Sciatic nerve (tissue), 2 donors: Measurements from ENCODE around the gene GTF2H1. TPM values are rescaled to one million over a fixed set of nuclear protein-coding genes. Genes with fewer than 3 reads are reported as not detected.
"Not testable (repeated sequence)": the region's sequence is repeated elsewhere in the genome, so short reads cannot be mapped to it uniquely, and the experiment has no call there.

Experiments used
- ATAC-seq: fragments of 200-7000 bp; cut with Tn5 transposase; one replicate; pipeline ENCODE4 v1.9.1; 2020; ENCODE audit warnings: mild to moderate bottlenecking, moderate library complexity
- DNase-seq: peaks from one replicate; pipeline ENCODE4 v3.0.0-alpha.2; 2020; ENCODE audit warnings: low spot score
- intact Hi-C: fragments of 100-400 bp; cut with DNase I; formaldehyde crosslinking; loops from one replicate; pipeline ENCODE4 v1.14.2; 2022
- total RNA-seq: library from RNA; stranded (reverse); fragmentation: NEBNext Ultra II Directional; extraction: Animal tissue kit (Norgen Biotek cat#: 25700); gene quantifications from one replicate; pipeline ENCODE4 v1.2.1, GENCODE V29; 2021
- donor health status: DM: no; HTN: no; CAD: no.
- donor health status: DM: no; HTN: no; CAD: no.

Gene GTF2H1
- total RNA-seq, 1 donor from 2014 or later, result 53.5 TPM

DNA sequence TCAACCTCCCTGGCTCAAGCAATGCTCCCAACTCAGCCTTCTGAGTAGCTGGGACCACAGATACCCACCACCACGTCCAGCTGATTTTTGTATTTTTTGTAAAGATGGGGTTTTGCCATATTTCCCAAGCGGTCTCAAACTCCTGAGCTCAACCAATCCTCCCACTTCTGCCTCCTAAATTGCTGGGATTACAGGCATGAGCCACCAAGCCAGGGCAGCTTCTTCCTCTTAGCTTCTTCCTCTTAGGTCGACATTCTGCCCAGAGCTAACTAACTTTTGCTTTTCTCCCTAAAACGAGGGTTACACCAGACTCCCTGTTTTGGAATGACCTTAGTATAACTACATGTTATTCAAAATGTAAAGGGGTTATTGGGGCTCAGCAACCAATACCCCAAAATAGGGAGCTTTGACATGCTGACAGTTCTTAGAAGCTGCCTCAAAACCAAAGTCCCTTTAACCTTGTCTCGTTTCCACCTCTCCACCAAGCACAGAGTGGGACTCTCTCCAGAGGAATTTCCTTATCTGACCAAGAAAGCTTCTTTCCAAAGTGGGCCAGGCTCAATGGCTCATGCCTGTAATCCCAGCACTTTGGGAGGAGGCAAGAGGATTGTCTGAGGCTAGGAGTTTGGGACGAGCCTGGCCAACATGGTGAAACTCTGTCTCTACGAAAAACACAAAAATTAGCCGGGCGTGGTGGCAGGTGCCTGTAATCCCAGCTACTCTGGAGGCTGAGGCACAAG is 7.4 kb upstream of the GTF2H1 start:
- no peak for DNase-seq
- ATAC-seq, result no peak
- intact Hi-C loops, result no loop called here

DNA sequence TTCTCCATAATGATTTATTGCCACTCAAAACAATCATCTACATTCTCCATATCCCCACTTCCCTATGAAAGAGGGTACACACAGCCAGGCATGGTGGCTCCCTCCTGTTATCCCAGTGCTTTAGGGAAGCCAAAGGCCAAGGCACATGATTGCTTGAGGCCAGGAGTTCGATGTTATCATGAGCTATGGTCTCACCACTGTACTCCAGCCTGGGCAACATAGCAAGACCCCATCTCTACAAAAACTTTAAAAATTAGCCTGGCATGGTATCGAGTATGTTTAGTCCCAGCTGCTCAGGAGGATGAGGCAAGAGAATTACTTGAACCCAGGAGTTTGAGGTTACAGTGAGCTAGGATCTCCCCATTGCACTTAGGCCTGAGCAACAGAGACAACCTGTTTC is 6.5 kb upstream of the GTF2H1 start:
- no peak for ATAC-seq
- no peak for DNase-seq
- intact Hi-C loops, result no loop called here

- ATAC-seq (no peak), DNase-seq (no peak)
- intact Hi-C loops, result no loop called here
These were observed 4.8 kb upstream of the GTF2H1 start for GRCh38 chr11:18317551-18317950.

- ATAC-seq, result no peak
- DNase-seq, result no peak
- intact Hi-C loops, result no loop called here
These were observed 2.5 kb upstream of the GTF2H1 start for GRCh38 chr11:18319914-18320313.

- no peak for ATAC-seq
- intact Hi-C loops, result no loop called here
- no peak for DNase-seq
These were observed 1.8 kb upstream of the GTF2H1 start for GRCh38 chr11:18320617-18321016.

DNA sequence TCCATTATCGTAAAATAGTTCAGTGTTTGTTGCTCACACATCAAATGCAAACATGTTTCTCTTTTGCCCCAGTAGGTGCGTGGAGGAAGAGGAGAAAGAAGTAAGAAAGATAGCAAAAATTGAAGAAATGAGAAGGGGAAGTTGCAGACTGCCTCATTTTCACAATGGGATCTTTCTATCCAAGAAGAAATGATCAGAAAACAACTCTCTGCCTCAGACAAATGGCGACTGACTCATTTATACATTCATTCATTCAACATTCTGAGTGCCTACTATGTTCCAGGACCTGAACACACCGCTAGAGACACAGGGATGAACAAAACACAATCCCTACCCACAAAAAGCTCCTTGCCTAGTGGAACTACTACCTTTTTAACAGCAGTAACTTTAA is 794 bp upstream of the GTF2H1 start:
- DNase-seq (no peak), ATAC-seq (no peak)
- intact Hi-C loops, result no loop called here

DNA sequence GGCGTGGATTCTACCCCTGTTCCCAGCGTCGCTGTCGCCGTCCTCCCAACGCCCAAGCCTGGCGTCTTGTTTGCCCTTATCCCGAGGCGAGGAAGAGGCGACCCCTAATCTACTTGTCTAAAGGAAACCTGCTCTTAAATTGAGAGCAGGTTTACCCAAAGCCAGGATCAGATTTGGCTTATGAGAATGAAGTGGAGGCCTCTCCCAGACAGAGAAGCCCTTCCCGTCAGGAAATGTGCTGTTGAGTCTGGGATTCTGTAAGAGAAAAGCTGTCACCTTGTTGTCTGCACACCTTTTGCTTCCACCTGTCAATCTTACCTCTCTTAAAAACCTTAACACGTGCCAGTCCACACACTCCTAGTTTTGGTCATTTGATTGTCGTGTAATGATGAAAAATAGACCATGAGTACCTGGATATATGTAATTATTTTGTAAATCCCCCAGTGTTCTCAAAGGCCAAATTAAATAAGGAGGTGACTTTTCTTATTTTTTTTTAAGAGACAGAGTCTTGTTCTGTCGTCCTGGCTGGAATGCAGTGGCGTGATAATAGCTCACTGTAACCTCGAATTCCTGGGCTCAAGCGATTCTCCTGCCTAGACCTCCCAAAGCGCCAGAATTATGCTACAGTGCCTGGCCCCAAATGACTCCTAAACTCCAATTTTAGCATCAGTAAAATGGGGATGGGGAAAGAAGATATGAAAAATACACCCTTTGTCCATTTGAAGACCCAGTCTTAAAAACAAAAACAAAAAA is 627 bp downstream of the GTF2H1 start:
- intact Hi-C loops, result no loop called here
- no peak for DNase-seq
- no peak for ATAC-seq

DNA sequence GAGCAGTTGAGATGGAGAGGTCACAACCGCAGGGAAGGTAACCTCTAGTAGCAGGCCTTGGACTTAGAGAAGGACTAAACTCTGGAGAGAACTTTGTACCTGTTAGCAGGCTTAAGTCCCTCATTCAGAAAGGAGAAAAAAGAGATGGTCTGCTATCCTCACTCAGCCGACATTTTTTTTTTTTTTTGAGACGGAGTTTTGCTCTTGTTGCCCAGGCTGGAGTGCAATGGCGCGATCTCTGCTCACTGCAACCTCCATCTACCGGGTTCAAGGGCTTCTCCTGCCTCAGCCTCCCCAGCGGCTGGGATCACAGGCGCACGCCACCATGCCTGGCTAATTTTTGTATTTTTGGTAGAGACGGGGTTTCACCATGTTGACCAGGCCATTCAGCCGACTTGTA is 1.5 kb downstream of the GTF2H1 start:
- intact Hi-C loops, ATAC-seq, DNase-seq: not testable (repeated sequence)

GRCh38 chr11:18324381-18324780 is 2.0 kb downstream of the GTF2H1 start:
- DNase-seq (no peak), ATAC-seq (no peak)
- intact Hi-C loops, result no loop called here

DNA sequence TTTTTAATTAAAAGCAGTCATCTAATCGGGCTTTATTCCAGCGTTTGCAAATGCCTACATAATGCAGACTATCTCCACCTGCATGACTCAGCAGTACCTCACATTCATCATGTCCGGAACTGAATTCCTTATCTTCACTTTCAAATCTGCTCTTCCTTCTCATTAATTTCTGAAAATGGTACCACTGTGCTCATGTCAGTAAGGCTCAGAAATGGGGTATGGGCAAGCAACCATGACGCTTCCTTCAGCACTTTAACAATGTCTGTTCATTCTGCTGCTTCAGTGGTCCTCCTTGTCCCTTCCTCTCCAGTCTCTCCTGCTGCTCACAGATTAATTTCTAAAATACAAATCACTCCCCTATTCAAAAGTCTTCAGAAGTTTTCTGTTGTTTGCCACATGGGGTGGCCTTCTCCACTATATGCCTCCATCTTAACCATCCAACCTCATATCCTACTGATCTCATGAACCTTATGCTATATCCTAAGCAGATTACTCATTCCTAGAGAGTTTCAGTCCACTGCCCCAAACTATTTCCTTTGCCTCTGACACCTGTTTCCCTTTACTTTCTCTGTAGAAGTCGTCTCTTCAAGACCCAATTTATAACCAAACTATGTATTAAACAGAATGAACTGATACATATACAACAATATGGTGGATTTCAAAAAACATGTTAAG is 7.0 kb downstream of the GTF2H1 start:
- ATAC-seq (no peak), DNase-seq (no peak)
- intact Hi-C loops, result no loop called here

DNA sequence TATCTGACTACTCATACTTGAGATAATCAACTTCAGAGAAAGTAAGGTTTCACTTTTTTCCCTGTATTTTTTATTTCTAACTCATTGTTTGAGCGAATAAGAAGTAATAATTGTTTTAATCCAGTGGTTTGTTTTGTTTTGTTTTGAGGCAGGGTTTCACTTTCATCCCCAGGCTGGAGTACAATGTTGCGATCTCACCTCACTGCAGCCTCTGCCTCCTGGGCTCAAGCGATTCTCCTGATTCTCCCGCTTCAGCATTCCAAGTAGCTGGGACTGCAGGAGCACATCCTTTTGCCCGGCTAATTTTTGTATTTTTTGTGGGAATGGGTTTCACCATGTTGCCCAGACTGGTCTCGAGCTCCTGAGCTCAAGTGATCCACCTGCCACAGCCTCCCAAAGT is 8.6 kb downstream of the GTF2H1 start:
- intact Hi-C loops, result no loop called here
- DNase-seq (no peak), ATAC-seq (no peak)

DNA sequence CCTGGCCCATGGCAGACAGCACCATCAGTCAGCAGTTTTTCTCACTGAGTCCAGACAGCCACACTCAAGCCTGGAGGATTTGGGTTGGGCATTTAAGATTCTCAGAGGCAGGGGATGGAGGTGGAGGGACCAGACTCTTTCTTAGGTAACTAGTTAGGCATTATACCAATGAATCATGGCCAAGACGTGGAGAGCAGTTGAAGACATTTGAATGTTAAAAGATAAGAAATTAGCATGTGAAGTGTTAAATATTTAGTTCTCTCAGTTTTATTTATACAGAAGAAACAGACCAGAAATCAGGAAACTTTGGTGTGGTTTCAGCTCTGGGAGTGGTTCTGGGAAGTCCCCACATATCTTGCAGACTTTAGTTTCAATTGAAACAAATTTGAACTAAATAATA is 9.9 kb downstream of the GTF2H1 start:
- intact Hi-C loops, result no loop called here
- ATAC-seq, result no peak
- no peak for DNase-seq

DNA sequence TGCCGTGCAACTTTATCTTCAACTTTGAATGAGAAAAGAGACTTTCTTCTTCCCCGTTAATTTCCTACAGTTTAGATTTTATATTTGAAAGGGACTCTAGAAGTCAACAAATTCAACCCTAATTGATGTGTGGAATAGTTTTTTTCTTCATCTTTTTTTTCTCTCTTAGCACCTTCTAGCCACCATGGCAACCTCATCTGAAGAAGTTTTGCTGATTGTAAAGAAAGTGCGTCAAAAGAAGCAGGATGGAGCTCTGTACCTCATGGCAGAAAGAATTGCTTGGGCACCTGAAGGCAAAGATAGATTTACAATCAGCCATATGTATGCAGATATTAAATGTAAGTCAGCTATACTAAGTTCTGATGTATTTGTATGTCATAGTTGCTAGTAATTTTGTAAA is 10.5 kb downstream of the GTF2H1 start:
- ATAC-seq, result no peak
- DNase-seq, result no peak
- intact Hi-C loops, result no loop called here

GRCh38 chr11:18347471-18348125 is 25.2 kb downstream of the GTF2H1 start:
- DNase-seq (no peak), ATAC-seq (no peak)
- intact Hi-C loops, result no loop called here

DNA sequence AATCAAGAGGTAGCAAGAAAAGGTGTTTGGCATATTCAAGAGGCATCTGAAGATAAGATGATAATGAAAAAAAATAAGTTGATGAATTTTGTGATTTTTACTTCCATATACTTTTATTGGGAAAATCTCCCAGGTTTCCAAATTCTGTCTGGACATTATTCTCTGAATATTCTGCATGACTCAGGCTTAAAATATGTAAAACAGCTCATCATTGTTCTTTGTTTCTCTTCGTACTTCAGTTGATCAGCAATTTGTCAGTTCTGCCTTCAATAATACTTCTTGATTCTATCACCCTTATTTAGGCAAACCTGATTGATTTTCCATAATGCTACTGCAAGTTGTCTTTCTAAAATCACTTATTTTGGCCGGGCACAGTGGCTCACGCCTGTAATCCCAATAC is 30.2 kb downstream of the GTF2H1 start:
- intact Hi-C loops, result no loop called here
- ATAC-seq, result no peak
- DNase-seq, result no peak

DNA sequence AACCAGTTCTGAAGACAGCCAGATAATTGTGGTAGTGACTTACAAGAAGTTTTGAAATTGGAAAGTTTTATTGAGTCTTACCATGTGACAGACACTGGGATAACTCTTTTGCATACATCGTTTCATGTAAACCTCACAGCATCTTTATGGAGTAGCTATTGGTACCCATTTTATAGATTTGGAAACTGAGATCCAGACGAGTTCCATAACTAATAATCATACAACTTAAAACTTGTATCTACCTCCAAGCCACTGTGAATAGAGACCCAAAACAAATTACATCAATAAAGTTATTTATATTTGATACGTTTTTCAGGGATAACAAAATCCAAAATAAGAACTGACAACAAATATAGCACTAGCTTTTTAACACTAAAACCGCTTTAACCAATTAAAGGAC is 36.3 kb downstream of the GTF2H1 start:
- intact Hi-C loops, result no loop called here
- no peak for ATAC-seq
- DNase-seq, result no peak

DNA sequence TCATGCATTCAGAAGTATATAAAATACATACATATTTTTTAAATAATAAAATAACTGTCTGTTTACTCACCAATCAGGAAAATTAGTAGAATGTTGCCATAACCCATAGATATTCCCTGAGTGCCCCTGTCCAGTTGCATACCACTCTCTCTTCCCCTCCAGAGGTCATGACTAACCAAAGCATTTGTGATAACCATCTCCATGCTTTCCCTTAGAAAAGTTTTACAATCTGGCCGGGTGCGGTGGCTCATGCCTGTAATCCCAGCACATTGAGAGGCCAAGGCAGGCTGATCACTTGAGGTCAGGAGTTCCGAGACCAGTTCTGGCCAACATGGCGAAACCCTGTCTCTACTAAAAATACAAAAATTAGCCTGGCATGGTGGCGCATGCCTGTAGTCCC is 38.8 kb downstream of the GTF2H1 start:
- no peak for DNase-seq
- no peak for ATAC-seq
- intact Hi-C loops, result no loop called here

DNA sequence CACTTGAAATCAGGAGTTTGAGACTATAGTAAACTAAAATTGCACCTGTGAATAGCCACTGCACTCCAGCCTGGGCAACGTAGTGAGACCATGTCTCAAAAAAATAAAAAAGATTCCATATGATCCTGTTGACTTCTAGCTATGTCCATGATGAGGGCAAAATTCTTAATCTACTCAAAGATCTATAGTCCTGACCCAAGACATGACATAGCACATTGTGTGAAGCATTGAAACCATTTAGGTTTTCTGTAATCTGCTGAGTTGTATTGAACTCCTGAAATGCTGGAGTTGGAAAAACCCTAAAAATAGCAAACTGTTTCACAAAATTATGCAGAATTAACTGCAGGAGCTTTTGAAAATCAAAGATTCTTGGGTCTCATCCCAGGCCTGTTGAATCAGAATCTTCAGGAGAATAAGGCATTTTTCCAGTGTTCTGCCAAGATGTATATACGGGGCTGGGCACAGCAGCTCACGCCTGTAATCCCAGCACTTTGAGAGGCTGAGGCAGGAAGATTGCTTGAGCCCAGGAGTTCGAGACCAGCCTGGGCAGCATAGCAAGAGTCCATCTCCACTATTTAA is 42.2 kb downstream of the GTF2H1 start:
- DNase-seq (no peak), ATAC-seq (no peak)
- intact Hi-C loops, result no loop called here

DNA sequence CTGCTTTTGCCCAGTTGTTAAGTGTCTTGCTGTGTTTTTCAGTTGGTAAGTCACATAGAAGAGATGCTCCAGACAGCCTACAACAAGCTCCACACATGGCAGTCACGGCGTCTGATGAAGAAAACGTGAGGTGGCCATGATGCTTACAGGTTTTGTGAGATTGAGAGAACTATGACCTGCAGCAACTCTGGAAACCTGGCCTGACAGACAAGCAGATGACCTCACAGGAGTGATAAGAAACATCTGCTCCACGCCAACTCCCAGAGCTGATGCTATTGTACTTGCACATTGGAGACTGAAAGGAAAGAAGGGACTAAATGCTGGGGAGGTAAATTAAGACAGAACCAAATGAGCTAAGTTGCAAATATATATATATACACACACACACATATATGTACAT is 43.4 kb downstream of the GTF2H1 start:
- no peak for ATAC-seq
- intact Hi-C loops, result no loop called here
- DNase-seq, result no peak
